Mesendoderm (in vitro differentiated cells): ENCODE results near the gene USP32.
A peak's percentile ranks its signal among the peaks of the same experiment; 100 is the strongest.

Experiments used
- DNase-seq: peaks from one replicate; pipeline ENCODE4 v3.0.0; 2013
- H2AK5ac ChIP-seq: 2 replicates; pipeline ENCODE4 v1.6.1; 2013; ENCODE audit warnings: low read length, inconsistent platforms
- H2BK120ac ChIP-seq: 2 replicates; pipeline ENCODE4 v1.6.1; 2013; ENCODE audit warnings: low read depth, mild to moderate bottlenecking, low read length, moderate library complexity, mixed read lengths
- H2BK15ac ChIP-seq: replicated peaks from 2 replicates; pipeline ENCODE4 v1.6.1; 2013; ENCODE audit warnings: low read depth, mild to moderate bottlenecking, moderate library complexity
- H2BK5ac ChIP-seq: 2 replicates; pipeline ENCODE4 v1.6.1; 2013; ENCODE audit warnings: low read length, inconsistent platforms
- H3K18ac ChIP-seq: 2 replicates; pipeline ENCODE4 v1.6.1; 2013; ENCODE audit warnings: mild to moderate bottlenecking, low read length, mixed read lengths
- H3K23ac ChIP-seq: one replicate; pipeline ENCODE4 v1.6.1; 2013; ENCODE audit warnings: low read length
- H3K27ac ChIP-seq: 2 replicates; pipeline ENCODE4 v1.5.1; 2013; ENCODE audit warnings: low read depth, mild to moderate bottlenecking, inconsistent platforms, low read length, moderate library complexity
- H3K27me3 ChIP-seq: 2 replicates; pipeline ENCODE4 v1.6.1; 2013; ENCODE audit warnings: low read length, control low read depth, mild to moderate bottlenecking, inconsistent platforms; ENCODE audit not compliant: insufficient read depth, poor library complexity
- H3K36me3 ChIP-seq: 2 replicates; pipeline ENCODE4 v1.6.1; 2013; ENCODE audit warnings: low read length, inconsistent platforms; ENCODE audit not compliant: control insufficient read depth, insufficient read depth
- H3K4ac ChIP-seq: one replicate; pipeline ENCODE4 v1.6.1; 2013; ENCODE audit warnings: low read depth, mild to moderate bottlenecking, low read length, moderate library complexity
- H3K4me1 ChIP-seq: 2 replicates; pipeline ENCODE4 v1.6.1; 2013; ENCODE audit warnings: low read depth, low read length, inconsistent platforms; ENCODE audit not compliant: control insufficient read depth
- H3K4me2 ChIP-seq: 2 replicates; pipeline ENCODE4 v1.6.1; 2013; ENCODE audit warnings: low read length
- H3K4me3 ChIP-seq: 2 replicates; pipeline ENCODE4 v1.5.1; 2013; ENCODE audit warnings: mild to moderate bottlenecking, low read length
- H3K56ac ChIP-seq: one replicate; pipeline ENCODE4 v1.6.1; 2013; ENCODE audit warnings: low read length
- H3K79me1 ChIP-seq: 2 replicates; pipeline ENCODE4 v1.6.1; 2013; ENCODE audit warnings: low read length, inconsistent platforms
- H3K79me2 ChIP-seq: 2 replicates; pipeline ENCODE4 v1.6.1; 2013; ENCODE audit warnings: mild to moderate bottlenecking, low read length; ENCODE audit not compliant: control insufficient read depth, insufficient read depth
- H3K9ac ChIP-seq: 2 replicates; pipeline ENCODE4 v1.6.1; 2013; ENCODE audit warnings: low read length, inconsistent platforms
- H4K5ac ChIP-seq: one replicate; pipeline ENCODE4 v1.6.1; 2013; ENCODE audit warnings: low read length
- H4K8ac ChIP-seq: one replicate; pipeline ENCODE4 v1.6.1; 2013; ENCODE audit warnings: low read depth, mild to moderate bottlenecking, control low read depth, low read length, moderate library complexity
- WGBS: extraction: QIAGEN DNeasy Blood & Tissue Kit; methylation state at CpG from one replicate; pipeline ENCODE4 v1.1.7; 2013; ENCODE audit warnings: low lambda C conversion rate, missing lambda C conversion rate; ENCODE audit not compliant: insufficient coverage; ENCODE audit errors: extremely low coverage; 5-methylcytosine and 5-hydroxymethylcytosine counted together

Gene USP32

GRCh38 chr17:60163108-60163784 lies 228.7 kb downstream of the USP32 start:
- H3K9ac ChIP-seq = no peak overlapping the region
- WGBS = no CpG with 5 or more reads among the region's 20 CpGs
- H3K4me2 ChIP-seq = no peak overlapping the region
- no peak overlapping the region for H3K23ac ChIP-seq
- no peak overlapping the region for H2AK5ac ChIP-seq
- no peaks in the 10 kb centered on the region for H3K79me2 ChIP-seq
- H3K79me1 ChIP-seq = no peaks in the 10 kb centered on the region
- H2BK5ac ChIP-seq = no peak overlapping the region
- H3K36me3 ChIP-seq = no peaks in the 10 kb centered on the region
- no peak overlapping the region for H3K4me3 ChIP-seq
- DNase-seq = no peak
- H2BK15ac ChIP-seq = no peak overlapping the region
- H2BK120ac ChIP-seq = no peak overlapping the region
- H3K4me1 ChIP-seq = peaks cover 10% of the 10 kb centered on the region
- no peak overlapping the region for H3K56ac ChIP-seq
- H4K8ac ChIP-seq = no peak overlapping the region
- H3K4ac ChIP-seq = no peak overlapping the region
- H3K27ac ChIP-seq = no peak overlapping the region
- no peak overlapping the region for H3K18ac ChIP-seq
- no peak overlapping the region for H4K5ac ChIP-seq
- no peaks in the 10 kb centered on the region for H3K27me3 ChIP-seq

- peak; percentile 72 for DNase-seq
- Histone ChIP-seq H3K27me3 (no peaks in the 10 kb centered on the region), H3K4me2 (no peak overlapping the region), H3K4me3 (no peak overlapping the region), H2BK120ac (no peak overlapping the region), H3K4me1 (peaks cover 10% of the 10 kb centered on the region), H3K79me2 (no peaks in the 10 kb centered on the region), H2AK5ac (no peak overlapping the region), H3K79me1 (no peaks in the 10 kb centered on the region), H3K56ac (peak overlapping the region; percentile 42), H3K4ac (no peak overlapping the region), H3K36me3 (no peaks in the 10 kb centered on the region), H2BK15ac (no peak overlapping the region), H4K8ac (no peak overlapping the region), H3K23ac (no peak overlapping the region), H3K18ac (no peak overlapping the region), H3K27ac (no peak overlapping the region), H4K5ac (no peak overlapping the region), H2BK5ac (no peak overlapping the region), H3K9ac (no peak overlapping the region)
- no CpG with 5 or more reads among the region's 17 CpGs for WGBS
Measured at GRCh38 chr17:60161598-60162330, 230.2 kb downstream of the USP32 start.

GRCh38 chr17:60160829-60161501 lies 231.0 kb downstream of the USP32 start:
- no peak overlapping the region for H3K27ac ChIP-seq
- no CpG with 5 or more reads among the region's 10 CpGs for WGBS
- DNase-seq = no peak

DNA sequence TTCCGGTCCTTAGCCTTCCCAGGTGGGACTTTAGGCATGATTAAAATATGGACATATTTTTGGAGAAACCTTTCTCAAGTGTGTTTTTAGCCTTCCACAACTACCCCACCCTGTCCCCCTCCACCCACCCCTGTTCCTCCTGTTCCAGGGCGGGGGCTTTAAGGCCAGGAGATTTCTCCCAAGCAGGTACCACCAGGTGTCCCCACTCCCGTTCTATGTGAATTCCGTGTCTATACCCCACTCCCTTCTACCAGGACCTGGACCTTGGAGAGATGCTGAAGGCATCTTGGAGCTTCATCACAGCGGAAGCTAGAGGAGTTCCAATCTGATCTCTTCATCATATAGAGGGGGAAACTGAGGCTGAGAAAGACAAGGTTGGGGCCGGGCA lies 232.5 kb downstream of the USP32 start:
- Histone ChIP-seq H2BK15ac (no peak overlapping the region), H3K23ac (no peak overlapping the region), H3K56ac (no peak overlapping the region), H3K27me3 (no peaks in the 10 kb centered on the region), H3K36me3 (no peaks in the 10 kb centered on the region), H4K5ac (no peak overlapping the region), H4K8ac (no peak overlapping the region), H2AK5ac (no peak overlapping the region), H3K4me2 (no peak overlapping the region), H2BK5ac (no peak overlapping the region), H3K18ac (no peak overlapping the region), H3K9ac (no peak overlapping the region), H3K4me3 (no peak overlapping the region), H2BK120ac (no peak overlapping the region), H3K4me1 (peaks cover 10% of the 10 kb centered on the region), H3K27ac (no peak overlapping the region), H3K4ac (no peak overlapping the region), H3K79me2 (no peaks in the 10 kb centered on the region), H3K79me1 (no peaks in the 10 kb centered on the region)
- DNase-seq = no peak
- no CpG with 5 or more reads among the region's 6 CpGs for WGBS

More at GRCh38 chr17:60160829-60161501, 231.0 kb downstream of the USP32 start:
- Histone ChIP-seq H4K8ac (no peak overlapping the region), H3K79me2 (no peaks in the 10 kb centered on the region), H3K4ac (no peak overlapping the region), H3K36me3 (no peaks in the 10 kb centered on the region), H3K56ac (peak overlapping the region; percentile 1), H2AK5ac (no peak overlapping the region), H2BK15ac (no peak overlapping the region), H3K4me2 (no peak overlapping the region), H4K5ac (no peak overlapping the region), H3K18ac (no peak overlapping the region), H3K23ac (no peak overlapping the region), H3K27me3 (no peaks in the 10 kb centered on the region), H3K9ac (no peak overlapping the region), H3K4me1 (peaks cover 10% of the 10 kb centered on the region), H3K4me3 (no peak overlapping the region), H3K79me1 (no peaks in the 10 kb centered on the region), H2BK120ac (no peak overlapping the region), H2BK5ac (no peak overlapping the region)

GRCh38 chr17:60158751-60159478 lies 233.0 kb downstream of the USP32 start:
- no peaks in the 10 kb centered on the region for H3K27me3 ChIP-seq
- no peak overlapping the region for H4K5ac ChIP-seq
- H3K79me1 ChIP-seq = no peaks in the 10 kb centered on the region
- H2BK15ac ChIP-seq = no peak overlapping the region
- H3K4ac ChIP-seq = no peak overlapping the region
- DNase-seq = no peak
- H3K27ac ChIP-seq = no peak overlapping the region
- no peak overlapping the region for H3K23ac ChIP-seq
- no peak overlapping the region for H3K56ac ChIP-seq
- H3K18ac ChIP-seq = no peak overlapping the region
- H3K9ac ChIP-seq = no peak overlapping the region
- H4K8ac ChIP-seq = no peak overlapping the region
- peaks cover 10% of the 10 kb centered on the region for H3K4me1 ChIP-seq
- H3K79me2 ChIP-seq = no peaks in the 10 kb centered on the region
- H3K4me2 ChIP-seq = peak overlapping the region; percentile 4
- H3K36me3 ChIP-seq = no peaks in the 10 kb centered on the region
- H3K4me3 ChIP-seq = no peak overlapping the region
- H2BK120ac ChIP-seq = no peak overlapping the region
- no peak overlapping the region for H2BK5ac ChIP-seq
- no peak overlapping the region for H2AK5ac ChIP-seq
- WGBS = no CpG with 5 or more reads among the region's 19 CpGs
